HT1080 (cell line): ENCODE results near the gene RHOXF2. TPM values are rescaled to one million over a fixed set of nuclear protein-coding genes. Genes with fewer than 3 reads are reported as not detected.
"Not testable (repeated sequence)": the region's sequence is repeated elsewhere in the genome, so short reads cannot be mapped to it uniquely, and the experiment has no call there.

Source experiments
- DNase-seq: peaks from one replicate; pipeline ENCODE4 v3.0.0-alpha.2; 2015; ENCODE audit warnings: low read depth
- polyA plus RNA-seq, 2 experiments: library from polyadenylated mRNA; depleted of rRNA; stranded (reverse); fragments of >200 nt; gene quantifications; 2 replicates each; pipeline ENCODE4 v1.2.3, GENCODE V29; 2015
- total RNA-seq: library from RNA; depleted of rRNA; stranded (reverse); fragments of >200 nt; shearing (Covaris generic); gene quantifications from 2 replicates; pipeline ENCODE4 v1.2.3, GENCODE V29; 2014; rRNA removed

The RHOXF2 gene, protein sequence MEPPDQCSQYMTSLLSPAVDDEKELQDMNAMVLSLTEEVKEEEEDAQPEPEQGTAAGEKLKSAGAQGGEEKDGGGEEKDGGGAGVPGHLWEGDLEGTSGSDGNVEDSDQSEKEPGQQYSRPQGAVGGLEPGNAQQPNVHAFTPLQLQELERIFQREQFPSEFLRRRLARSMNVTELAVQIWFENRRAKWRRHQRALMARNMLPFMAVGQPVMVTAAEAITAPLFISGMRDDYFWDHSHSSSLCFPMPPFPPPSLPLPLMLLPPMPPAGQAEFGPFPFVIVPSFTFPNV
- not detected in 2 replicates for total RNA-seq
- polyA plus RNA-seq (2015; cell fraction: cytosol; rRNA removed), result not detected in 2 replicates
- polyA plus RNA-seq (2015; cell fraction: nucleus; rRNA removed), result not detected in 2 replicates

DNA sequence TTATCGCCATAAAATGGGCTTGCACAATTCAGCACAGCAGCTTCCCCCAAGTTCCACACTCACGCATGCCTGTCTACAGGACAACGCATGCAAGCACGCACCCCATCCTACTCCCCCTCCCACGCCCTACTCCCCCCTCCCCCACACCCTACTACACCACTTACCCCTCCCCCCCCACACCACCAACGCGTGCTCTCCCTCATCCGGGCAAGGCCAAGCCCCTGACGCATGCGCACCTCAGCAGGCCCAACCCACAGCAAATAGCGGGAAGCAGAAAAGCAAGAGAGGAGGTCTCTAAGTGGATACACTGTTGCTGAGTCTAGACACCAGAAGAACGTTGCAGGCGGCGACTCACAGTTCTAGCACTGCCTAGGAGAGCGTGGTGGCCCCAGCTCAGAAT, at the start of gene RHOXF2:
Gene RHOXF2 (plus strand): TSS at position 301 of the 400 bp plus-strand sequence. CDS start 138 bp downstream, outside the sequence.
- not testable (repeated sequence) for DNase-seq

- DNase-seq, result no peak
Observed at GRCh38 chrX:120109378-120109777, 49.0 kb upstream of the RHOXF2 start.

DNA sequence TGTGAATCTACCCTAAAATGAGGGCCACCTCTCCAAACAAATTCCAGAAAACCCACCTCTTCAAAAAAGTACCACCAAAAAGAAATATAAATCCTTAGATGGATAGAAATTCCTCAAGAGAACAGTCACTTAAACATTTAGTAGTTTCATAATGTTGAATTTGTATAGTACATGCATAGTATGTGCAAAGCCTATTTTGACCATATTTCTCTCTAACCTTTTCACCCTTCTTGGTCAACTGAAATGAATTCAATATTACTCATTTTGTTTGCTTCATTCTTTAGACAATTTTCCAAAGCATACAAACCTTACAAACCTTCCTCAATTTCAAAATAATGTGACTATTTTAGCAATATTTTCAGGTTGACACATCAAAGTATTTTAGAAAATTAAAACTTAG, 46.8 kb upstream of the RHOXF2 start:
- no peak for DNase-seq

- DNase-seq, result no peak
Observed at GRCh38 chrX:120115438-120115963, 42.9 kb upstream of the RHOXF2 start, which contains the start of gene RHOXF1. Gene RHOXF1 (minus strand): TSS chrX:120115913. CDS start chrX:120115862, 51 bp downstream.

DNA sequence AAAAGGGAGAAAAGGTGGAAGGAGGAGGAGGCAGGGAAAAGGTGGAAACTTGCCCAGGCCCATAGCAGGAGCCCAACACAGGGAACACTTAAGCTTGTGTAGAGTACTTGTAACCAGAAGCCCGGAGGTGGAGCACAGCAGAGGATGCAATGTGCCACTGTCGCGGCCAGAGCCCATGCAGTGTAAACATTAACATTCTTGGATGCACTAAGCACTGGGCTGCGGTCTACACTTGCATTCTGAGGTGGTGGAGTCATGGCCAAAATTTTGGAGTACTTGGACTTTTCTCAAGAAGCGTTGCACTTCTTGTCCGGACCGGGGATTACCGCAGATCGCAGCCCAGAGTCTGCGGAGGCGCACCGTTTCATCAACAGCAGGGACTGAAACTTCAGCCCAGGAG, 38.2 kb upstream of the RHOXF2 start:
- DNase-seq, result no peak

DNA sequence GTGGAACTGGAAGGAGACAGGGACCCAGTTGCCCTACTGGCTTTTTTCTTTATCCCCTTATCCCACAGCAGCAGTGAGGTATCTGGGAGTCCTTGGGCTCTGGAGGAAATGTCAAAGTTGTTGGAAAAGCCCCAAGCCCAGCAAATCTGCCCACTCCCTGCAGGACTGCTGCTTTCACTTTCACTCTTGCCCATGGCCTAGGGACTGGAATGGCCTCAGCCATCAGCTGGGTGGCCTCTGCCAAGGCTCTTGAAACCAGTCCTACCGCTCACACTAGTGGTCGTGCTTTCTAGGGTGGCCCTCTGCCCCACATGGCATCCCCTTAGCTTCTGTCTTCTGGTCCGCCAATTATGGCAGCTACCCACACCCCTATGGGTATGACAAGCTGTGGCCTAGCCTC, 33.0 kb upstream of the RHOXF2 start:
- no peak for DNase-seq

- not testable (repeated sequence) for DNase-seq
Observed at GRCh38 chrX:120128306-120128846, 30.0 kb upstream of the RHOXF2 start.

DNA sequence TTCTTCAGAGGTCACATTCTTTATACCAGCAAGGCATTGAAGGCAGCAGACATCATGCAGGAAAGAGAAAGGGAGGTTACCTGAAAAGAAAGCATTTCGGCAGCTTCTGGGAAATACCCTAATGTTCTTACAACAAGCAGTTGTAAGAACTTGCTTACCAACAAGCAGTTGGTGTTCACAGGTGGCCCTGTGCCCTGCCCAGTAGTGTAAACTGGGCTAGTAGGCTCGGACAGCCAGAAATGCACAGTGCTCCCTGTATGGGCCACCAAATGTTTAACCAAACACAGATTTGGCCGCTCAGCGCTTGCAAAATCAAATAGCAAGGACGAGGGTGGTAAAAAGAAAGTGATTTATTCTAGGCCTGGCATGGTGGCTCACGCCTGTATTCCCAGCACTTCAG, 22.3 kb upstream of the RHOXF2 start:
- no peak for DNase-seq

- no peak for DNase-seq
Observed at GRCh38 chrX:120136840-120137239, 21.6 kb upstream of the RHOXF2 start.

DNA sequence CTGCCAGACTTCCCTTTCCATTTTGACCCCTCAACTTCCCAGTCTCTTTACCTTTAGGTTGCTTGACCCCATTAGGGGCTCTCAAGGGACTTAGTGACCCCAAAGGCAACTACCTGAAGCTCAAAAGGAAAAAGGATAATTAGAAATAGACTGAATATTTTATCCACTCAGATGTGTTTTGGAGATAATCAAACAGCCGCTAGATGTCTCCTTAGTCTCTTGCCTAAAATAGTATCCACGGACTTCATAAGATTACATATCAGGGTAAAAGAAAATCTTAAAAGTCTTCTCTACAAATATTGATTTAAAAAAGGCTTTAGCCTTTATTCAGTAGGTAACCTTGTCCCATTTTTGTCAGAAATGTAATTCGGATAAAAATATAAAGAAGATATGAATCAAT, 21.0 kb upstream of the RHOXF2 start:
- no peak for DNase-seq

DNA sequence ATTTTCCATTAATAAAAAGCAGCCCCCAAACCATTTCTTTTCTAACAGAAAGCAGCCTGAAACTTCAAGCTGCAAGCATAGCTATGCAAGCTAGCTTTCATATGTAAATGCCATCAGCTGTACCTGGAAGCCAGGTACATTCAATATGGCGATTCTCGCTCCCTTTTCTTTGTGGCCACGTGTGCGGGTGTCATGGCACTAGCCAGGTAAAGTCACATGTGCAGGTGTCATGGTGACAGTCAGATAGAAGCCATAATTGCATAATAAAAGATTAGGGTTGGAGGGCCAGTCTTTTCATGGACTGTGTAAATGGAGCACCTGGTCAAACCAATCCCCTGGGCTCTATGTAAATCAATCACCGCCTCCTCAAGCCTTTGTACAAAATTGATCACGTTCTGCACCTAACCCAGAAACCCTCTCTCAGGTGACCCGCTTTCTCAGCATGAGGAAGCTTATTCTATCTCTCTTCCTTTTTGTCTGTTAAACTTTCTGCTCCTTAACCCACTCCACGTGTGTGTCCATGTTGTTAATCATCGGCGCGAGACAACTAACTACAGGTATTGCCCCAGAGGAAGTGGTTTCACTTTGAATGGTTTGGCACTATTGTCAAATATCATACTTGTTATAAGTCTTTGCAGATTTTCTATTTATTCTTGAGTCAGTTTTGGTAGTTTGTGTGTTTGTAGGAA, 18.0 kb upstream of the RHOXF2 start:
- DNase-seq, result no peak

GRCh38 chrX:120144178-120144844, 14.1 kb upstream of the RHOXF2 start:
- no peak for DNase-seq

DNA sequence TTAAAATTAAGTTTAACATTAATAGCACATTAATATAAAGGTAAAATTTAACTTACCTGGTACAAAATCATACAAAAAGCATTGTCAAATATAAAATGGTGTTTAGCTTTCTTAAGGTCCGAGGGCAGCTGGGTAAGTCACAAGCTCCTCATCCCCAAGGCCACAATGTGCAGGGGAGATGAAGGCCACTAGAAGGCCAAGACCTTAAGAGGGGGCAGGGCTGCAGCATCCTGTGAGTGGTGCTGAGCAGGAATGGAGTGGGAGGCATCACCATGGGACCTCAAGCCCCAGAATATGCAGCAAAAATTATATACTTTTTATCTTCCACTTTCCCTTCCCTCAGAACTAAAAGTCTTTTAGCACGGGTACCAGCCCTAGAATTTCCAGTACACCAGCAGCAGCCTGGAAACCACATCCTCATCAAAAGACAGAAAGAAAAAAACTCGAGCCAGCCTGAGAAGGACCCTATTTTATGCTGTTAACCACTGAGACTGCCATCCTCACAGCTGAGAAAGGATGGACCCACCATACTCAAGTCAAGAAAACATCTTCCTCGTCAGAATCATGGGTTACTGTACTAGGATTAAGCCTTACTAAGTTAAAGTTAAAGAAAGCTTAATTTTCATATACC, 13.0 kb upstream of the RHOXF2 start:
- no peak for DNase-seq

DNA sequence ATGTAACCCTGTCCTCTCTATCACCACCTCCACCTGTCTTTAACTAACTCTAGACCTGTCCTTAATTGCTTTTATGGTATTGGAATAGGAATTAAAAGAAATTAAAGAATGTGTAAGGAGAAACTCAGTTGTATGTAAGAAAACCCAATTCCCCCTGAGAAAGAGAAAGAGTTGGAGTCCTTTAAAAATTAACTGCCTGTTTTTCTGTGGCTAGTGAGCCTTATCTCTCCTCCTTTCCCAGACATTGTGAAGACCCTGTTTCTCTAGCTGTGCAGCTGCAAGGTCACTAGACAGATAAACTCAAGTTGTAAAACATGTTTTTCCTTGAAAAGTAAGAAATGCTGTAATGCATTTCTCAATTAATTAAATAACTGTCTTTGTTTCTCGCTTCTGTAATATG, 12.1 kb upstream of the RHOXF2 start:
- not testable (repeated sequence) for DNase-seq

DNA sequence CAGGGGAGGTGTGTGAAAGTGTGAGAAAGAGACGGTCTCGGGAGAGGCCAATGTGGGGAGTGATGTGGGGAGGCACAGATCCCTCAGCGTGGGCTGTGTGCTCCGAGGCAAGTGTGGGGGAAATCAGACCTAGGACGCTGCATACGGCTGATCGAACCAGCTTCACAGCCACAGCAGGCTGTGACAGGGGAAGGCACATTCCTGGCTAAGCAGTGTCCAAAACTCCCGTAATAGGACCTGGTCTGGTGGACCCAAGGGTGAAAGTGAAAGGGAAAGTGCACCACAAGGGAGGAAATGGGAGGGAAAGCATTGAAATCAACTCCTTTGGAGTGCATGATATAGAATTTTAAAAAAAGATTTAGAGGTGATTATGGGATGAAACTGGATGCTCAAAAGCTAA, 10.9 kb upstream of the RHOXF2 start:
- no peak for DNase-seq

- DNase-seq, result not testable (repeated sequence)
Observed at GRCh38 chrX:120150109-120150744, 8.2 kb upstream of the RHOXF2 start.

GRCh38 chrX:120159086-120159485, 673 bp downstream of the RHOXF2 start:
- not testable (repeated sequence) for DNase-seq

- DNase-seq, result not testable (repeated sequence)
Observed at GRCh38 chrX:120193254-120193653, 34.8 kb downstream of the RHOXF2 start.

DNA sequence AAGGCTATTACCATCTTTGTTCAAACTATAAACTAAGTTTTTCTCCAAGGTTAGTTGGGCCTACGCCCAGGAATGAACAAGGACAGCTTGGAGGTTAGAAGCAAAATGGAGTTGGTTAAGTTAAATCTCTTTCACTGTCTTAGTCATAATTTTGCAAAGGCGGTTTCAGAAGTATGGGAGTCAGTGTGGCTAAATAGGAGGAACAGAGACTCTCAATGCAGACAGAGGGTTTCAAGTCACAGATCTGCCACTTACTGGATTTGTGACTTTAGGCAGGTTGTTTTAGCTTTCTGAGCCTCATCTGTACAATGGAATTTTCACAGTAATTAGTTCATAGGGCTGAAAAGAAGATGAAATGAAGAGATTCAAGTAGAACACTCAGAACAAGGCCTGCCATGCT, 35.3 kb downstream of the RHOXF2 start:
- DNase-seq, result not testable (repeated sequence)

- DNase-seq, result not testable (repeated sequence)
Observed at GRCh38 chrX:120195786-120196185, 37.4 kb downstream of the RHOXF2 start.
